ENCODE data around the gene SNX14.

Gene SNX14

DNA sequence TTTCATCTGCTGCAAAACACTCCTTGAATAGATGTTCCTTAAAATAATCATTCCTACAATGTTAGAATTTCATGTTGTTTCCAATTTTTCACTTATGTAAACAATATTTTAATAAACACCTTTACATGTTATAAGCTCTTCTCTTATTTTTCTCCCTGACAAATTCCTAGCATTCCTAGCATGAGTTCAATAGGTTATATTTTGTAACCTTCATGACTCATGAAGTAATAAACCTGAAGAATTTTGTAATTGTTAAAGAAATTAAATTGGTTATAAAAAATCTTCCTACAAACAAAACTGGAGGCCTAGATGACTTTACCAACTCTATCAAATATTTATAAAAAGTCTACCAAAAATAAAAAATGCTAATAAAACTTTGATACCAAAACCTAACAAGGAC, 77.5 kb downstream of the SNX14 start:
- no peak for DNase-seq (ENCODE audit: low read depth in 1 of 2, low spot score in 1 of 2)

- DNase-seq (ENCODE audit: low read depth in 1 of 2, low spot score in 1 of 2): no peak
These were observed 87.1 kb downstream of the SNX14 start for GRCh38 chr6:85506441-85507093.

GRCh38 chr6:85498596-85499258, 94.9 kb downstream of the SNX14 start:
- DNase-seq (ENCODE audit: low read depth in 1 of 2, low spot score in 1 of 2): no peak

DNA sequence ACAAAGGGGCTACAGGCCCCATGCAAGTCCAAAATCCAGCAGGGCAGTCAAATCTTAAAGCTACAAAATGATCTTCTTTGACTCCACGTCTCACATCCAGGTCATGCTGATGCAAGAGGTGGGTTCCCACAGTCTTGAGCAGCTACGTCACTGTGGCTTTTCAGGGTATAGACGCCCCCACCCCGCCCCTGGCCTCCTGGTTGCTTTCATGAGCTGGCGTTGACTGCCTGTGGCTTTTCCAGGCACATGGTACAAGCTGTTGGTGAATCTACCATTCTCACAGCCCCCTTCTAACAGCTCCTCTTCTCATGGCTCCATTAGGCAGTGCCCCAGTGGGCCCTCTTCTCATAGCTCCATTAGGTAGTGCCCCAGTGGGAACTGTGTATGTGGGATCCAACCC, 96.8 kb downstream of the SNX14 start:
- no peak for DNase-seq (ENCODE audit: low read depth in 1 of 2, low spot score in 1 of 2)

GRCh38 chr6:85496009-85496579, 97.6 kb downstream of the SNX14 start:
- DNase-seq (ENCODE audit: low read depth in 1 of 2, low spot score in 1 of 2): no peak

- no peak for DNase-seq (ENCODE audit: low read depth in 1 of 2, low spot score in 1 of 2)
These were observed 98.8 kb downstream of the SNX14 start for GRCh38 chr6:85494547-85495536.

- DNase-seq (ENCODE audit: low read depth in 1 of 2, low spot score in 1 of 2): no peak
These were observed 100.3 kb downstream of the SNX14 start for GRCh38 chr6:85493389-85493788.

- no peak for DNase-seq (ENCODE audit: low read depth in 1 of 2, low spot score in 1 of 2)
These were observed 103.0 kb downstream of the SNX14 start for GRCh38 chr6:85490516-85491248.

- DNase-seq (ENCODE audit: low read depth in 1 of 2, low spot score in 1 of 2): no peak
These were observed 108.7 kb downstream of the SNX14 start for GRCh38 chr6:85484948-85485347.

DNA sequence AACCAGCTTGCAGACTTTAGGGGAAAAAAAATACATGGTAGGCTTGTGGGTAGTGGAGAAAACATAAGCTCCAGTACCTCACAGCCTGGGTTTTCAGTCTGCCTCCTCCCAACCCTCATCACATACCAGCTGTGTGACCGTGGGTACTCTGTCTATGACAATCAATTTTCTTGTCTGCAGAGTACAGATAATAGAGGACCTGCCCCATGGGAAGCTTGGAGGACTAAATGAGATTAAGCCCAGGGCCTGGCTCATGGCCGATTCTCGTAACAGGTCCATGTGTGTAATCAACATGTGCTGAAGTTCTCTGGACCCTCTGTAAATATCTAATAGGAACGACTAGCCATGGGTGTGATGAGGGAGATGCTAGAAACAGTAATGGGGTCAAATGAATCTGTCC, 109.8 kb downstream of the SNX14 start:
- DNase-seq (ENCODE audit: low read depth in 1 of 2, low spot score in 1 of 2): no peak

GRCh38 chr6:85482905-85483700, 110.6 kb downstream of the SNX14 start:
- DNase-seq (ENCODE audit: low read depth in 1 of 2, low spot score in 1 of 2): peak; percentile 73 to 74

- no peak for DNase-seq (ENCODE audit: low read depth in 1 of 2, low spot score in 1 of 2)
These were observed 111.3 kb downstream of the SNX14 start for GRCh38 chr6:85482206-85482904.

DNA sequence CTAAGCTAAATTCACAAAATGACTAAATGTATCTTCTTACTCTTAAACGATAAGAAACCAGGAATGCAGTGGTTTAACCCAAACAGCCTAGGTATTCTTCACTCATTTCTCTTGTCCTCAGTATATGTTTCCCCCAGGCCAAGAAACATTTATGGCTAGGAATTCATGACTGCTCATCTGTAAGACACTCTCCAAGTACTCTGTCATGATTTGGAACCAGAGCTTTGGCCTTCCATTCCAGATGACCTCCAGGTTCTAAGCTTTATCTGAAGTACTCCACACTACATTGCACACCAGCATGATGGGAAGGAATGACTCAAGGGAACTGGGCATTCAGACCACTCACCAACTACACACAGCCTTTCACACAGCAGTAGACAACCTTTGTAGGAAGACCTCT, 114.5 kb downstream of the SNX14 start:
- DNase-seq (ENCODE audit: low read depth in 1 of 2, low spot score in 1 of 2): no peak

GRCh38 chr6:85476532-85476931, 117.1 kb downstream of the SNX14 start:
- DNase-seq (ENCODE audit: low read depth in 1 of 2, low spot score in 1 of 2): no peak

GRCh38 chr6:85473748-85474147, 119.9 kb downstream of the SNX14 start:
- DNase-seq (ENCODE audit: low read depth in 1 of 2, low spot score in 1 of 2): no peak

- no peak for DNase-seq (ENCODE audit: low read depth in 1 of 2, low spot score in 1 of 2)
These were observed 120.9 kb downstream of the SNX14 start for GRCh38 chr6:85472744-85473143.

DNA sequence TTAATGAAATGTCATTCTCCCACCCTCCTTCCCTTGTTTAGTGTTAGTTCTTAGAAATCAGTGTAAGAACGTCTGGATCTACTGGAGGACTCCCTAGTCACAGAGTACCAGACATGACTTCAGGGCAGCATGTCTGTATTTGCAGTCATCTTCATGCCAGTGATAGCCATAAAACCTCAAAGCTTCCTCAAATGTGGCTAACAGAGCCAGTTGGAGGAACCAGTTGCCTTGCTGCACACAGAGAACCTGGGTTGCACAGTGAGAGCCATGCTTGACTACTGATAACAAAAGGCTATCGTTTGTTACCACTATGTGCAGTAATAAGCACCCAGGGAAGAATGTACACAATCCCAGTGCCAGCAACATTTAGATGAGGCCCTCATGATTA, 123.6 kb downstream of the SNX14 start:
- no peak for DNase-seq (ENCODE audit: low read depth in 1 of 2, low spot score in 1 of 2)

DNA sequence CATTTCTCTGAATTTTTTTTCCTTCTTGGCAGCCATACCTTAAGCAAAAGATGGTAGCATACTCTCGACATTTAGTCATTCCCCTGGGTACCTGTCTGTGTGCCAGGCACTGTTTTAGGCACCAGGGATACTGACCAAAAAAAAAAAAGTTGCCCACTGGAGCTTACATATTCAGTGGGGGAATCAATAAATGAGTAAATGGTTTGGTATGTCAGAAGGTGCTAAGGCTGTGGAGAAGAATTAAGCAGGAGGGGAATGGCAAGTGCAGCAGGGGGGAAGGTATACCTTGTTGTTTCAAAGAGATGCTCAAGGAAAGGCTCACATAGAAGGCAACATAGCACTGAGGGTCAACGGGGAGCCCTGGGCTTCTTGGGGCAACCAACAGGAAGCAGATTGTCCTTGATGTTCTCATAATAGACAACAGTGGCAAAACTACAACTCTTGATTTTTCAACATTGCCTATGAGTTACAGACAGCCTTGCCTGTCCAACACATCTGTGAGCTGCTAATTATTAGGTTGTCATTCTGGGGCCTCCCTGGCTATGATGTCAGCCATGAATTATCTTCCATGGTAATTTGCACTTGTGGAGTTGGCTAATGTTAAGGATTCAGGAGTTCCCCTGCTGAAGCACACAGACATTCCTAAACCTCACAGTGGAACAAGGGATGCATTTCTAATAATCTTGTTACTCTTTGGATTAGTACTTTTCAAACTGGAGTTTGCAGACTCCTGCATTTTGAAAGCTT, 124.2 kb downstream of the SNX14 start:
- no peak for DNase-seq (ENCODE audit: low read depth in 1 of 2, low spot score in 1 of 2)

GRCh38 chr6:85468326-85468725, 125.3 kb downstream of the SNX14 start:
- DNase-seq (ENCODE audit: low read depth in 1 of 2, low spot score in 1 of 2): no peak
